Tibial artery (tissue), 4 donors: ENCODE results near the gene CHD8.

Experiments used
- DNase-seq, 2 donors: peaks; one replicate each; pipeline ENCODE4 v3.0.0-alpha.2; 2019
- H3K27ac ChIP-seq, 2 donors: fragments of 200-600 bp; sonication (generic) in 1 of 2; 1 replicate in 1 of 2; 2 replicates in 1 of 2; pipeline ENCODE4 v1.5.1; 2018 to 2019; ENCODE audit warnings: mild to moderate bottlenecking in 1 of 2
- H3K27me3 ChIP-seq, 2 donors: fragments of 200-600 bp; sonication (generic) in 1 of 2; one replicate each; pipeline versions ENCODE4 v1.5.1 to v1.6.0; 2016 to 2019
- H3K36me3 ChIP-seq, 3 donors: fragments of 200-600 bp; sonication (generic) in 2 of 3; one replicate each; pipeline ENCODE4 v1.5.1; 2016 to 2019; ENCODE audit warnings: mild to moderate bottlenecking in 2 of 3
- H3K4me1 ChIP-seq, 4 donors: fragments of 200-600 bp; sonication (generic) in 2 of 4; 1 replicate in 3 of 4; 2 replicates in 1 of 4; pipeline ENCODE4 v1.5.1; 2016 to 2019
- H3K4me3 ChIP-seq, 2 donors: fragments of 200-600 bp; sonication (generic) in 1 of 2; 1 replicate in 1 of 2; 2 replicates in 1 of 2; pipeline ENCODE4 v1.5.1; 2018 to 2019; ENCODE audit warnings: mild to moderate bottlenecking in 2 of 2
- H3K9me3 ChIP-seq, 3 donors: fragments of 200-600 bp; sonication (generic) in 1 of 3; one replicate each; pipeline ENCODE4 v1.5.1; 2016 to 2019
- CTCF ChIP-seq, 2 experiments: fragments of 200-600 bp in 1 of 2; fragments of 450-650 bp in 1 of 2; IDR thresholded peaks; one replicate each; pipeline ENCODE4 v1.5.1; 2017 to 2019; ENCODE audit warnings: antibody characterized with exemption in 2 of 2, mild to moderate bottlenecking in 1 of 2, moderate library complexity in 1 of 2
- intact Hi-C: fragments of 100-400 bp; cut with DNase I; formaldehyde crosslinking; loops from one replicate; pipeline ENCODE4 v1.15.0; 2023; ENCODE audit warnings: low total_unique reads

Gene CHD8

DNA sequence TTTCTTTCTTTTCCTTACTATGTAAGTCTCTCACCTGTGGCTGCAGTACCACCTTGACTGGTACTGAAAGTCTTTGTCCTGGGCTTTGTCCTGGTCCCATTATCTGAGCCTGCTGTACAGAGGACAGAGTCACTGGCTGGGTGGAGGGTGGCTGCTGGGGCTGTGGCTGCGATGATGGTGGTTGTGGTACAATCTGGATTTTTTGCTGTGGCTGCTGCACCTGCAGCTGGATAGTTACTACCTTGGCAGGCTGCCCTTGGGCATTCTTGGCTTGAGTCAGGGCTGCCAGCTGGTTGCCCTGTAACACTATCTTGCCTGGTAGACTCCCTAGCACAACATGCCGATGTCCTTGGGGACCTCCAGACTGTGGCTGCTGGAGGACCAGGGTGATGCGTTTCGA lies 27.0 kb downstream of the CHD8 start:
- no peak for DNase-seq
- no peak for TF ChIP-seq CTCF (IDR thresholded peaks at IDR 0.05)
- no peaks in the 10 kb centered on the region for H3K9me3 ChIP-seq
- no peak overlapping the region for H3K27ac ChIP-seq
- no peaks in the 10 kb centered on the region for H3K4me1 ChIP-seq
- no peak overlapping the region for H3K4me3 ChIP-seq
- no peaks in the 10 kb centered on the region for H3K27me3 ChIP-seq
- intact Hi-C loops: no loop called here
- H3K36me3 ChIP-seq: peaks cover 68 to 77% (median 73%) of the 10 kb centered on the region in 3 donors

DNA sequence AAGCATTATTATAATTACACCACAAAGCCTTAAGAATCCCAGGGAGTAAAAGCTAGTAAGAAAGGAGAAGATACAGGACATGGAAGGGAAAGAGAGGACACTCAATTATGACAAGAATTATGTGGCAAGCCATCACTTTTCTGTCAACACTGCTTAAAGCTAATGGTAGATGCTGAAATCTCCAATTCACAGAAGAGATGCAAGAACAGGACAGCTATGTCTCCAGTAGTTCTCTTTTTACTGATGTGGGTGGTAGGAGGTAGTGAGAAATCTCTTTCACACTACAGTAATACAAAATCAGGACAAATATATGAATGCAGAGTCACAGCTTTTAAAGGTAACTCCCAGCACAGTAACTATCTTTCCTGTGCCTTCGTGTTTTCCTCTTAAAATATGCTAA lies 29.2 kb downstream of the CHD8 start:
- no peak for TF ChIP-seq CTCF (IDR thresholded peaks at IDR 0.05)
- Histone ChIP-seq H3K36me3 (peaks cover 86 to 98% (median 93%) of the 10 kb centered on the region in 3 donors), H3K9me3 (no peaks in the 10 kb centered on the region), H3K4me3 (no peak overlapping the region), H3K4me1 (no peaks in the 10 kb centered on the region), H3K27ac (no peak overlapping the region), H3K27me3 (no peaks in the 10 kb centered on the region)
- intact Hi-C loops: no loop called here
- DNase-seq: no peak

DNA sequence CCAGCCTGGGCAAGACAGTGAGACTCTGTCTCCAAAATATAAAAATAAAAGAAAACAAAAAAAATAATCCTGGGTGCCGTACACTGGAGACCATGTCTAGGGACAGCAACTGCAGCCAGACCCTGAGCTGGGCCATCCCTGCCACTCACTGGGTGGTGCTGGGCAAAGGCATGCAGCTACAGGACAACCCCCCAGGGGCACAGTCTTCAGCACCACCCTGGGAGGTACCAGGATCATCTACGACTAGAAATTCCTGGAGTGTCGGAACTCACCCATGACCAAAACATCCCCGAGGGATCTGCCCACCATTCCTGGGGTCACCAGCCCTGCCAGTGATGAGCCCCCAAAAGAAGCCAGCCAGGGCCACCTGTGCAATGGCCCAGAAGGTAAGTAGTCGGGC lies 36.4 kb downstream of the CHD8 start:
- DNase-seq: no peak
- Histone ChIP-seq H3K4me1 (no peaks in the 10 kb centered on the region), H3K4me3 (no peak overlapping the region), H3K27me3 (no peaks in the 10 kb centered on the region), H3K36me3 (peaks cover 66 to 95% (median 77%) of the 10 kb centered on the region in 3 donors), H3K9me3 (no peaks in the 10 kb centered on the region), H3K27ac (no peak overlapping the region)
- no peak for TF ChIP-seq CTCF (IDR thresholded peaks at IDR 0.05)
- intact Hi-C loops: no loop called here

DNA sequence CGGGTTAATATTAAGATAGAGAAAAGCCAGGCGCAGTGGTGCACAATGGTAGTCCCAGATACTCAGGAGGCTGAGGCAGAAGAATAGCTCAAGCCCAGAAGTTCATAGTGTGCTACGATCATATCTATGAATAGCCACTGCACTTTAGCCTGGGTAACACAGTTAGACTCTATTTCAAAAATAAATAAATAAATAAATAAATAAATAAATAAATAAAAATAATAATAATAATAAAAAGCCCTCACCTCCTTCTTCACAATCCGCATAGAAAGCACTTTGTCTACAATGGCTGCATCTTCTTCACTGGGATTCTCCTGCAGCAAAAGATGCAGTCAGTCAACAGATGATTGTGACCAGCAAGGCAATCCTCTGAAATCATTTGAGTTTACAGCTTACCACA lies 40.6 kb downstream of the CHD8 start:
- no peak overlapping the region for H3K27ac ChIP-seq
- no peak for TF ChIP-seq CTCF (IDR thresholded peaks at IDR 0.05)
- no peak for DNase-seq
- H3K27me3 ChIP-seq: no peaks in the 10 kb centered on the region
- H3K36me3 ChIP-seq: peaks cover 74 to 97% (median 80%) of the 10 kb centered on the region in 3 donors
- H3K4me1 ChIP-seq: no peaks in the 10 kb centered on the region
- intact Hi-C loops: no loop called here
- H3K9me3 ChIP-seq: no peaks in the 10 kb centered on the region
- no peak overlapping the region for H3K4me3 ChIP-seq

DNA sequence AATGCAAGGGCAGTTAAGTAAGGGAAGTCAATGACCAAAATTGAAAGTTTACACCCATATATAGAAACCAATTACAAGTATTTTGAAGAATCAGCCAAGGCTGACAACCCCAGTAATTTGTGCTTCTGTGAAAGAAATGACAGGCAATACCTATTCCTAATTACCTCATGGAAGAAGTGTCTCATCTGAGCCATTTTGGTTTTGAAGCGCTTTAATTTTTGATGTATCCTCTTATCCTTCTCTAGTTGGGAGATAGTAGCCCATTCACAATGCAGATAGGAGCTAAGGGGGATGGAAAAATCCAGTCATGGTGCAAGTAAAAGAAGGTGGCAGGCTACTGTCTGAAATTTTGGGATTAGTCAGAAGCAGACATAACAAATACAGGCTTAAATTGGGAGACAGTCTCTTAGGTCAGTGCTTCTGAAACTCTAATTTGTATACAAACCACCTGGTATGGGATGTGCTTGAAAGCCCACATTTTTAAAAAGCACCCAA lies 41.7 kb downstream of the CHD8 start:
- no peaks in the 10 kb centered on the region for H3K9me3 ChIP-seq
- H3K36me3 ChIP-seq: peaks cover 74 to 97% (median 80%) of the 10 kb centered on the region in 3 donors
- no peak for TF ChIP-seq CTCF (IDR thresholded peaks at IDR 0.05)
- no peak for DNase-seq
- no peaks in the 10 kb centered on the region for H3K4me1 ChIP-seq
- no peak overlapping the region for H3K27ac ChIP-seq
- no peaks in the 10 kb centered on the region for H3K27me3 ChIP-seq
- intact Hi-C loops: no loop called here
- no peak overlapping the region for H3K4me3 ChIP-seq

DNA sequence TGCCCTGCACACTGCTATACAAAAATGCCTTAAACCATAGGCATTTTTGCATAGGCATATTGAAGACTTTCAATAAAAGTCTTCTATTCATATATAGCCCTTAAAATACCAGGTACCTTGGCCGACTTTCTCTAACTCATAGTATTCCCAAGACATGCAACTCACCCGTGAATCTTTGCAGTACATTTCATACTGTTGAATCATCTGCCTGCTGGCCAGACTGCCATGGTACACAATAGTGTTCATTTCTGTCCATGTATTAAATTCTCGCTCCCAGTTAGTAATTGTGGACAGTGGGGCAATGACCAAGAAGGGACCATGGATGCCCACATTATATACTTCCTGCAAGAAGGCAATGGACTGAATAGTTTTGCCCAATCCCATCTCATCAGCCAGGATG lies 47.8 kb downstream of the CHD8 start:
- Histone ChIP-seq H3K4me1 (no peaks in the 10 kb centered on the region), H3K4me3 (no peak overlapping the region), H3K27ac (no peak overlapping the region), H3K36me3 (peaks cover 97 to 100% (median 99%) of the 10 kb centered on the region in 3 donors), H3K9me3 (no peaks in the 10 kb centered on the region), H3K27me3 (no peaks in the 10 kb centered on the region)
- TF ChIP-seq CTCF (IDR thresholded peaks at IDR 0.05): no peak
- DNase-seq: no peak
- intact Hi-C loops: no loop called here
